HepG2 (cell line): ENCODE data around the gene SLU7. TPM values are rescaled to one million over a fixed set of nuclear protein-coding genes. Genes with fewer than 3 reads are reported as not detected.

Experiments used
- ATM ChIP-seq: fragments of 450-650 bp; IDR thresholded peaks from 2 replicates; pipeline ENCODE4 v1.7.1; 2017; ENCODE audit warnings: mild to moderate bottlenecking, borderline replicate concordance
- EZH2 ChIP-seq: conservative IDR thresholded peaks from 2 replicates; pipeline ENCODE4 v1.6.1; 2012; ENCODE audit warnings: mild to moderate bottlenecking, low read depth, low read length, moderate library complexity
- HMG20A ChIP-seq: IDR thresholded peaks from 2 replicates; pipeline ENCODE4 v1.6.1; 2016; ENCODE audit warnings: borderline replicate concordance
- HOXD1 ChIP-seq: sonication (generic); formaldehyde crosslinking; IDR thresholded peaks from 2 replicates; pipeline ENCODE4 v1.5.0; 2020; ENCODE audit warnings: missing genetic modification reagents
- ISL2 ChIP-seq: sonication (generic); formaldehyde crosslinking; IDR thresholded peaks from 2 replicates; pipeline ENCODE4 v1.5.0; 2020; ENCODE audit warnings: missing genetic modification reagents
- JUNB ChIP-seq: sonication (generic); formaldehyde crosslinking; IDR thresholded peaks from 2 replicates; pipeline ENCODE4 v1.8.0; 2022; ENCODE audit warnings: missing genetic modification reagents, mild to moderate bottlenecking, borderline replicate concordance
- PHF20 ChIP-seq: sonication (generic); formaldehyde crosslinking; IDR thresholded peaks from 2 replicates; pipeline ENCODE4 v1.5.0; 2020; ENCODE audit warnings: mild to moderate bottlenecking, missing genetic modification reagents
- PRMT3 ChIP-seq: sonication (generic); formaldehyde crosslinking; IDR thresholded peaks from 2 replicates; pipeline ENCODE4 v1.8.1; 2022; ENCODE audit warnings: low read depth, mild to moderate bottlenecking, moderate library complexity, missing genetic modification reagents, borderline replicate concordance
- SALL1 ChIP-seq: sonication (generic); formaldehyde crosslinking; IDR thresholded peaks from 2 replicates; pipeline ENCODE4 v1.8.0; 2022; ENCODE audit warnings: mild to moderate bottlenecking, missing genetic modification reagents
- SKI ChIP-seq: fragments of 450-650 bp; IDR thresholded peaks from one replicate; pipeline ENCODE4 v1.6.1; 2018; ENCODE audit warnings: mild to moderate bottlenecking; ENCODE audit not compliant: partially characterized antibody
- SMAD1 ChIP-seq: sonication (generic); formaldehyde crosslinking; IDR thresholded peaks from 2 replicates; pipeline ENCODE4 v1.4.0; 2020; ENCODE audit warnings: missing genetic modification reagents, low read depth, mild to moderate bottlenecking, borderline replicate concordance
- SOX13 ChIP-seq, 3 experiments: fragments of 450-650 bp in 1 of 3; sonication (generic) in 1 of 3; formaldehyde crosslinking in 1 of 3; IDR thresholded peaks in 2 of 3; conservative IDR thresholded peaks in 1 of 3; 2 replicates each; pipeline versions ENCODE4 v1.5.0 to v1.6.1; 2016 to 2020; ENCODE audit warnings: antibody characterized with exemption in 1 of 3, mild to moderate bottlenecking in 1 of 3, missing compliant biosample characterization in 1 of 3, missing genetic modification reagents in 1 of 3, moderate library complexity in 1 of 3
- ZEB1 ChIP-seq: IDR thresholded peaks from 2 replicates; pipeline ENCODE4 v1.6.1; 2012; ENCODE audit warnings: mild to moderate bottlenecking, low read depth, inconsistent platforms; ENCODE audit not compliant: insufficient replicate concordance
- ZMYM2 ChIP-seq: sonication (generic); formaldehyde crosslinking; IDR thresholded peaks from 2 replicates; pipeline ENCODE4 v1.8.0; 2022; ENCODE audit warnings: mild to moderate bottlenecking, missing genetic modification reagents
- ZNF343 ChIP-seq: sonication (generic); formaldehyde crosslinking; IDR thresholded peaks from 2 replicates; pipeline ENCODE4 v1.4.0; 2020; ENCODE audit warnings: mild to moderate bottlenecking, missing genetic modification reagents
- ZNF496 ChIP-seq: sonication (generic); formaldehyde crosslinking; IDR thresholded peaks from 2 replicates; pipeline ENCODE4 v1.8.1; 2023; ENCODE audit warnings: mild to moderate bottlenecking, moderate library complexity, missing genetic modification reagents; ENCODE audit not compliant: insufficient replicate concordance
- ZNF569 ChIP-seq: sonication (generic); formaldehyde crosslinking; IDR thresholded peaks from 2 replicates; pipeline ENCODE4 v1.5.0; 2020; ENCODE audit warnings: mild to moderate bottlenecking, missing genetic modification reagents, moderate library complexity, borderline replicate concordance
- ZNF7 ChIP-seq: IDR thresholded peaks from 2 replicates; pipeline ENCODE4 v1.6.1; 2016; ENCODE audit warnings: missing biosample characterization, missing genetic modification reagents
- ZNF710 ChIP-seq: sonication (generic); formaldehyde crosslinking; IDR thresholded peaks from 2 replicates; pipeline ENCODE4 v1.5.0; 2020; ENCODE audit warnings: mild to moderate bottlenecking, missing genetic modification reagents, borderline replicate concordance
- ZSCAN20 ChIP-seq: sonication (generic); formaldehyde crosslinking; IDR thresholded peaks from 2 replicates; pipeline ENCODE4 v1.4.0; 2020; ENCODE audit warnings: missing genetic modification reagents, mild to moderate bottlenecking, borderline replicate concordance
- polyA plus RNA-seq, 8 experiments: library from polyadenylated mRNA; depleted of rRNA in 3 of 8; stranded (reverse) in 7 of 8; unstranded in 1 of 8; fragments of >200 nt; fragmentation: Illumina TruSeq in 4 of 8; extraction: Trizol in 4 of 8; gene quantifications; 2 replicates each; pipeline versions ENCODE4 v1.2.1 to v1.2.3, GENCODE V29; 2011 to 2016; ENCODE audit warnings: low read depth in 4 of 8, missing spikeins in 1 of 8, mixed read lengths in 1 of 8; ENCODE audit not compliant: insufficient read depth in 1 of 8
- total RNA-seq, 5 experiments: library from RNA; depleted of rRNA; stranded (reverse); fragments of >200 nt; fragmentation: Illumina TruSeq; extraction: Trizol; gene quantifications; 2 replicates each; pipeline ENCODE4 v1.2.3, GENCODE V29; 2016; ENCODE audit warnings: low read depth in 1 of 5
- TF ChIP-seq, protein P1 (sequence below): IDR thresholded peaks from 2 replicates; pipeline ENCODE4 v1.6.1; 2016; ENCODE audit warnings: low read depth, missing genetic modification reagents, missing compliant biosample characterization

Gene SLU7
- total and polyA plus RNA-seq, 2 of the 13 experiments (the other 11 are each of a cell fraction or from before 2014, with no cell fraction given) = 24.0 to 39.2 TPM

DNA sequence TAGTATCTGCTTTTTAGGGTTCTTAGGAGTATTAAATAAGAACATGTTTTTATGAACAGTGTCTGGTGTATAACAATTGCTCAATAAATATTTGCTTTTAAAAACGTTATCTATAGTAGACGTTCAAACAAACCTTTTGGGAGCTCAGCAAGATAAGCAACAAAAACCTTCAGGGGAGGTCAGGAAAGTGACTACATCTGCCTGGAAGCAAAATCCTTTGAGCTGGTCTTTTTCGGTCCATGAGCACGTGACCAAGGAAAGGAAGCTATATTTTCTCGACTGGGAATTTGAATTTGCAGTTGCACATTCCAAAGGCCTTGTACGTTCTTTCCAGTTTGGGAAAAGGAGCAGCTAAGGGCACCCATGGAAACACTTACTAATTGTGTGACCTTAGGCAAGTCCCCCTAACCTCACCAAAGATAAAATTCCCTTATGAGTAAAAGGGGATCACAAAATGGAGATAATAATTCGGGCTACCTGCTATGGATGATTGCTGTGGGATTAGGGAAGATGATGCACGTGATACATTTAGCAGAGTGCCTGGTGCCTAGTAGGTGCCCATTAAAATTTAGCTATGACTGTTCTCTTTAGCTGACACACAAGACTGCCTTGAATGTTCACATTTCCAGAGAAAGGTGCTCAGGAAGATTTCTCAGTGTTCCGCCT, 48.1 kb upstream of the SLU7 start (continued):
- TF ChIP-seq ZNF710 (CRISPR knock-in tag) = peak; percentile 9; the same call in 1 of the 2 replicates
- no peak for TF ChIP-seq SKI
- TF ChIP-seq ZMYM2 (CRISPR knock-in tag) = no peak
- TF ChIP-seq EZH2 = no peak
- TF ChIP-seq ZNF343 (CRISPR knock-in tag) = 0 out of 2 replicates have a peak, but pooled peaks have one; percentile 10
- TF ChIP-seq SOX13 (IDR thresholded peaks at IDR 0.05) = no peak
- TF ChIP-seq SOX13 (CRISPR knock-in tag; conservative IDR thresholded peaks at IDR 0.05 in 1 of 2, IDR thresholded peaks at IDR 0.05 in 1 of 2) = peak in 1 of 2 experiments; percentile 94; a peak in 2 of 4 replicates
- TF ChIP-seq JUNB (CRISPR knock-in tag) = peak; percentile 12; the same call in 1 of the 2 replicates
- TF ChIP-seq ZNF496 = no peak
- no peak for TF ChIP-seq ZNF569 (CRISPR knock-in tag)
- peak; percentile 65 for TF ChIP-seq HMG20A (CRISPR knock-in tag)
- TF ChIP-seq ISL2 (CRISPR knock-in tag) = peak; percentile 86
- TF ChIP-seq ATM = no peak
- TF ChIP-seq, protein P1, sequence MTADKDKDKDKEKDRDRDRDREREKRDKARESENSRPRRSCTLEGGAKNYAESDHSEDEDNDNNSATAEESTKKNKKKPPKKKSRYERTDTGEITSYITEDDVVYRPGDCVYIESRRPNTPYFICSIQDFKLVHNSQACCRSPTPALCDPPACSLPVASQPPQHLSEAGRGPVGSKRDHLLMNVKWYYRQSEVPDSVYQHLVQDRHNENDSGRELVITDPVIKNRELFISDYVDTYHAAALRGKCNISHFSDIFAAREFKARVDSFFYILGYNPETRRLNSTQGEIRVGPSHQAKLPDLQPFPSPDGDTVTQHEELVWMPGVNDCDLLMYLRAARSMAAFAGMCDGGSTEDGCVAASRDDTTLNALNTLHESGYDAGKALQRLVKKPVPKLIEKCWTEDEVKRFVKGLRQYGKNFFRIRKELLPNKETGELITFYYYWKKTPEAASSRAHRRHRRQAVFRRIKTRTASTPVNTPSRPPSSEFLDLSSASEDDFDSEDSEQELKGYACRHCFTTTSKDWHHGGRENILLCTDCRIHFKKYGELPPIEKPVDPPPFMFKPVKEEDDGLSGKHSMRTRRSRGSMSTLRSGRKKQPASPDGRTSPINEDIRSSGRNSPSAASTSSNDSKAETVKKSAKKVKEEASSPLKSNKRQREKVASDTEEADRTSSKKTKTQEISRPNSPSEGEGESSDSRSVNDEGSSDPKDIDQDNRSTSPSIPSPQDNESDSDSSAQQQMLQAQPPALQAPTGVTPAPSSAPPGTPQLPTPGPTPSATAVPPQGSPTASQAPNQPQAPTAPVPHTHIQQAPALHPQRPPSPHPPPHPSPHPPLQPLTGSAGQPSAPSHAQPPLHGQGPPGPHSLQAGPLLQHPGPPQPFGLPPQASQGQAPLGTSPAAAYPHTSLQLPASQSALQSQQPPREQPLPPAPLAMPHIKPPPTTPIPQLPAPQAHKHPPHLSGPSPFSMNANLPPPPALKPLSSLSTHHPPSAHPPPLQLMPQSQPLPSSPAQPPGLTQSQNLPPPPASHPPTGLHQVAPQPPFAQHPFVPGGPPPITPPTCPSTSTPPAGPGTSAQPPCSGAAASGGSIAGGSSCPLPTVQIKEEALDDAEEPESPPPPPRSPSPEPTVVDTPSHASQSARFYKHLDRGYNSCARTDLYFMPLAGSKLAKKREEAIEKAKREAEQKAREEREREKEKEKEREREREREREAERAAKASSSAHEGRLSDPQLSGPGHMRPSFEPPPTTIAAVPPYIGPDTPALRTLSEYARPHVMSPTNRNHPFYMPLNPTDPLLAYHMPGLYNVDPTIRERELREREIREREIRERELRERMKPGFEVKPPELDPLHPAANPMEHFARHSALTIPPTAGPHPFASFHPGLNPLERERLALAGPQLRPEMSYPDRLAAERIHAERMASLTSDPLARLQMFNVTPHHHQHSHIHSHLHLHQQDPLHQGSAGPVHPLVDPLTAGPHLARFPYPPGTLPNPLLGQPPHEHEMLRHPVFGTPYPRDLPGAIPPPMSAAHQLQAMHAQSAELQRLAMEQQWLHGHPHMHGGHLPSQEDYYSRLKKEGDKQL (CRISPR knock-in tag) = peak; percentile 62; the same call in 1 of the 2 replicates
- TF ChIP-seq ZSCAN20 (CRISPR knock-in tag) = no peak
- TF ChIP-seq PRMT3 (CRISPR knock-in tag) = no peak
- TF ChIP-seq PHF20 (CRISPR knock-in tag) = no peak
- no peak for TF ChIP-seq SMAD1 (CRISPR knock-in tag)
- no peak; the same call in 1 of the 2 replicates for TF ChIP-seq SALL1 (CRISPR knock-in tag)
- no peak for TF ChIP-seq ZEB1
- peak; percentile 85 for TF ChIP-seq ZNF7 (CRISPR knock-in tag)
- TF ChIP-seq HOXD1 (CRISPR knock-in tag) = no peak
